ENCODE data around the gene PTER. TPM values are rescaled to one million over a fixed set of nuclear protein-coding genes. Genes with fewer than 3 reads are reported as not detected.

Gene PTER
- total RNA-seq, 1 experiment from 2014 or later: 25.8 TPM

- intact Hi-C loops (cut with micrococcal nuclease): no loop called here
- no peaks in the 10 kb centered on the region; a peak in 1 of 4 replicates for H3K36me3 ChIP-seq (ENCODE audit: control insufficient read depth in 1 of 2, insufficient read depth in 2 of 2, low read length in 2 of 2)
- DNase-seq (ENCODE audit: low read depth, low spot score): no peak
Observed at GRCh38 chr10:16481052-16481728, 44.4 kb downstream of the PTER start.

More at GRCh38 chr10:16481052-16481728, 44.4 kb downstream of the PTER start:
- Histone ChIP-seq H3K27ac (ENCODE audit: low read depth, low read length) (no peak overlapping the region), H3K79me2 (ENCODE audit: insufficient read depth, low read length) (no peaks in the 10 kb centered on the region), H3K4me3 (replicated peaks in 1 of 2; ENCODE audit: low read depth in 1 of 2, low read length in 2 of 2) (no peak overlapping the region), H3K4me1 (ENCODE audit: control insufficient read depth in 1 of 2, insufficient read depth in 2 of 2, low read length in 2 of 2) (no peaks in the 10 kb centered on the region), H3K9me2 (ENCODE audit: insufficient read depth) (no peaks in the 10 kb centered on the region), H3K9me3 (ENCODE audit: control insufficient read depth in 1 of 2, insufficient read depth in 1 of 2, low read depth in 1 of 2, low read length in 2 of 2) (no peaks in the 10 kb centered on the region), H3K27me3 (ENCODE audit: insufficient read depth, low read length) (no peaks in the 10 kb centered on the region), H4K20me1 (ENCODE audit: insufficient read depth) (no peaks in the 10 kb centered on the region), H3K4me2 (ENCODE audit: low read length) (no peak overlapping the region), H3K9ac (ENCODE audit: low read length) (no peak overlapping the region), H2AFZ (ENCODE audit: low read depth, low read length, poor library complexity, severe bottlenecking) (no peak overlapping the region)
- no peak for ATAC-seq
- TF ChIP-seq CTCF (IDR thresholded peaks at IDR 0.05 in 2 of 3, conservative IDR thresholded peaks at IDR 0.05 in 1 of 3; ENCODE audit: borderline replicate concordance in 1 of 3, insufficient read depth in 1 of 3, low read depth in 2 of 3, low read length in 2 of 3) (no peak), SRF (IDR thresholded peaks at IDR 0.05; ENCODE audit: low read depth) (no peak), CBX3 (IDR thresholded peaks at IDR 0.05; ENCODE audit: low read depth) (no peak), SP1 (IDR thresholded peaks at IDR 0.05; ENCODE audit: low read depth) (no peak), YY1 (IDR thresholded peaks at IDR 0.05; ENCODE audit: extremely low read depth, insufficient replicate concordance, low read depth, low read length) (no peak), POLR2A (IDR thresholded peaks at IDR 0.05; ENCODE audit: borderline replicate concordance, extremely low read depth, insufficient read depth, insufficient read length) (no peak), REST (IDR thresholded peaks at IDR 0.05; ENCODE audit: low read depth) (no peak), ZBTB33 (IDR thresholded peaks at IDR 0.05; ENCODE audit: extremely low read depth, insufficient replicate concordance, low read length) (no peak), SIN3A (IDR thresholded peaks at IDR 0.05; ENCODE audit: low read depth) (no peak), TCF7L2 (IDR thresholded peaks at IDR 0.05; ENCODE audit: borderline replicate concordance, extremely low read depth, insufficient read depth, insufficient read length) (no peak), CEBPB (IDR thresholded peaks at IDR 0.05; ENCODE audit: low read depth) (no peak), EZH2 (IDR thresholded peaks at IDR 0.05) (no peak), ZNF274 (IDR thresholded peaks at IDR 0.05; ENCODE audit: low read depth, low read length) (no peak), RAD21 (IDR thresholded peaks at IDR 0.05; ENCODE audit: low read depth) (no peak), EZH2phosphoT487 (IDR thresholded peaks at IDR 0.05; ENCODE audit: borderline replicate concordance) (no peak), POLR2AphosphoS5 (IDR thresholded peaks at IDR 0.05; ENCODE audit: low read depth, low read length) (no peak), ATF3 (IDR thresholded peaks at IDR 0.05) (no peak), FOSL1 (IDR thresholded peaks at IDR 0.05; ENCODE audit: low read depth) (no peak)
- RAD21 ChIA-PET (ENCODE audit: low non-redundant PET in 1 of 2, low total read pairs in 2 of 2, uncharacterized antibody in 2 of 2, unreplicated experiment in 2 of 2): no interaction called here
- BruUV-seq (replicated peaks): no TSS peak
- POLR2A ChIA-PET: no interaction called here
- CTCF ChIA-PET: no interaction called here

Data from HCT116 (cell line).